HG03025 (cell line): ENCODE data around the gene ATP6V1B1.

ENCODE experiments used
- ATAC-seq: cut with Tn5 transposase; IDR thresholded peaks from one replicate; pipeline ENCODE4 v1.9.1; 2021; ENCODE audit warnings: mild to moderate bottlenecking, moderate library complexity; ENCODE audit not compliant: unreplicated experiment, low FRiP score

Gene ATP6V1B1

DNA sequence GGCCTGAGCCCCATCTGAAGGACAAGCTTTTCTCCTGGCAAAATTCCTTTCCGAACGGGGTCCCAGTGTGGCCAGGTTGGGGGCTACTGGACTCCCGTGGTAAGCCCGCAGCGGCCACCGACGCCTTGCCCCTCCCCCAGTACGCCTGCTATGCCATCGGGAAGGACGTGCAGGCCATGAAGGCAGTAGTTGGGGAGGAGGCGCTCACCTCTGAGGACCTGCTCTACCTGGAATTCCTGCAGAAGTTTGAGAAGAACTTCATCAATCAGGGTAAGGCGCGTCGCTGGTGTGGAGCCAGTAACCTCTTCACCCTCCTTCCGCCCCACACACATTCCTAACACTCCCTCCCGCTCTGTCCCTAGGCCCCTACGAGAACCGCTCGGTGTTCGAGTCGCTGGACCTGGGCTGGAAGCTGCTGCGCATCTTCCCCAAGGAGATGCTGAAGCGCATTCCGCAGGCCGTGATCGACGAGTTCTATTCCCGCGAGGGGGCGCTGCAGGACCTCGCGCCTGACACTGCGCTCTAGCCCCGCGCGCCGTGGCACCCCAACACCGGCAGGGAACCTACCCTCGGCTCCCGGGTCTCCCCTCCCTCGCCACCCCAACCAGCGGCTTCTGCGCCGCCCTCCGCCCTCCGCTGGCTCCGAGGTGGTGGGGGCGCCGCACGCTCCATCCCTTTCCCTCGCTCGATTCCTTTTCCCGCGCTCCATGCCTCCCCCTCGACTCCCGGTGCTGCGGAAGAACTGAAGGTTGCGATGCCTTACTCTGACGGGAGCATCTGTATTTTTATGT is 29.1 kb downstream of the ATP6V1B1 start:
- no peak for ATAC-seq

DNA sequence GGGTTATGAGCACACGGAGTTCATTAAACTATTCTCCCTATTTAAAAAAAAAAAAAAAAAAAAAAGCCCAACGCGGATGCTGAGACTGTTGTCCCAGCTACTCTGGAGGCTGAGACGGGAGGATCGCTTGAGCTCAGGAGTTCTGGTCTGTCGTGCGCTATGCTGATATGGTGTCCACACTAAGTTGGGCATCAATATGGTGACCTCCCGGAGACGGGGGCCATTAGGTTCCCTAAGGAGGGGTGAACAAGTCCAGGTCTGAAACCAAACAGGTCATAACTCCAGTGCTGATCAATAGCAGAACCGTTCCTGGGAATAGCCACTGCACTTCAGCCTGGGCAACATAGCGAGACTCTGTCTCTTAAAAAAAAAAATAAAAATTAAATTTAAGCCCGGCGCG is 29.8 kb downstream of the ATP6V1B1 start:
- ATAC-seq = no peak

GRCh38 chr2:70966681-70967080 is 31.0 kb downstream of the ATP6V1B1 start:
- no peak for ATAC-seq

DNA sequence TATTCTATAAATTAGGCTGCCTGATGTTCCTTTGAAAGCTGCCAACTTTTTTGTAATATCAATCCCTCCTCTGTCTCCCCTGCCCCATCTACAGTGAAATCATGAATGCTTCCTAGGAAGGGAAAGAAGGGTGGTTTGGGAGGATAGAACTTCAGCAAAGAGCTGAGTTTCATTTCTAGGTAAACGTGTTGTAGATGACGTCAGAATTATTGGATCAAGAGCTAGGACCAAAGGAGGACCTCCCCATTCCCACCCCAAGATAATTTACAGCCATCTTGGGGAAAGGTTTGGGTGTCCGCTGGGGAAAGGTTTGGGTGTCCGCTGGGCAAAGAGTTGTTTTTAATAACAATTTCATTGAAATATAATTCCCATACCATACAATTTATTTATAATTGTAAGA is 31.5 kb downstream of the ATP6V1B1 start:
- no peak for ATAC-seq

- ATAC-seq = no peak
These were observed 38.9 kb downstream of the ATP6V1B1 start for GRCh38 chr2:70974592-70974991.

GRCh38 chr2:70975237-70975636 is 39.5 kb downstream of the ATP6V1B1 start:
- no peak for ATAC-seq

DNA sequence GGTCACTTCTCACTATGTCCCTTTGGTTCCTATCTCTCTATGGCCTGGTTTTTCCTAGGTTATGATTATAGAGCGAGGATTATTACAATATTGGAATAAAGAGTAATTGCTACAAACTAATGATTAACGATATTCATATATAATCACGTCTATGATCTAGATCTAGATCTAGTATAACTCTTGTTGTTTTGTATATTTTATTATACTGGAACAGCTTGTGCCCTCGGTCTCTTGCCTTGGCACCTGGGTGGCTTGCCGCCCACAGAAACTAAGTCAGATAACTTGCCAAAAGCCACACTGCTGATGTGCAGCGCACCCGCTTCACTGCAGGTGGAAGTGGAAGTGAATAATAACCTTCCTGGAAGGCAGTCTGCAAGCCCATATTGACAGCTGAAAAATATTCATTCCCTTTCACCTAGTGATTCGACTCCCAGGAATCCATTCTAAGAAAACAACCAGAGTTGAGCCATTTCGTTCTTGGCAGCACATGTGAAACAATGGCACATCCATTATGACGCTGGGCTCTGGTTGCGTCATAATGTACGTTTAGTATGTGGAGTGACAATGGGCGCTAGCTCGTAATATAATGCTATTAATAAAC is 42.0 kb downstream of the ATP6V1B1 start:
- ATAC-seq = no peak

GRCh38 chr2:70978341-70979179 is 42.9 kb downstream of the ATP6V1B1 start, which contains the start of gene ANKRD53:
TSS of gene ANKRD53 (plus strand) at chr2:70978630. CDS start at chr2:70978646, 16 bp downstream.
- ATAC-seq = no peak

- no peak for ATAC-seq
These were observed 43.4 kb downstream of the ATP6V1B1 start for GRCh38 chr2:70979180-70979488.

- ATAC-seq = no peak
These were observed 43.9 kb downstream of the ATP6V1B1 start for GRCh38 chr2:70979626-70980025.

GRCh38 chr2:70981421-70981820 is 45.7 kb downstream of the ATP6V1B1 start:
- ATAC-seq = no peak

DNA sequence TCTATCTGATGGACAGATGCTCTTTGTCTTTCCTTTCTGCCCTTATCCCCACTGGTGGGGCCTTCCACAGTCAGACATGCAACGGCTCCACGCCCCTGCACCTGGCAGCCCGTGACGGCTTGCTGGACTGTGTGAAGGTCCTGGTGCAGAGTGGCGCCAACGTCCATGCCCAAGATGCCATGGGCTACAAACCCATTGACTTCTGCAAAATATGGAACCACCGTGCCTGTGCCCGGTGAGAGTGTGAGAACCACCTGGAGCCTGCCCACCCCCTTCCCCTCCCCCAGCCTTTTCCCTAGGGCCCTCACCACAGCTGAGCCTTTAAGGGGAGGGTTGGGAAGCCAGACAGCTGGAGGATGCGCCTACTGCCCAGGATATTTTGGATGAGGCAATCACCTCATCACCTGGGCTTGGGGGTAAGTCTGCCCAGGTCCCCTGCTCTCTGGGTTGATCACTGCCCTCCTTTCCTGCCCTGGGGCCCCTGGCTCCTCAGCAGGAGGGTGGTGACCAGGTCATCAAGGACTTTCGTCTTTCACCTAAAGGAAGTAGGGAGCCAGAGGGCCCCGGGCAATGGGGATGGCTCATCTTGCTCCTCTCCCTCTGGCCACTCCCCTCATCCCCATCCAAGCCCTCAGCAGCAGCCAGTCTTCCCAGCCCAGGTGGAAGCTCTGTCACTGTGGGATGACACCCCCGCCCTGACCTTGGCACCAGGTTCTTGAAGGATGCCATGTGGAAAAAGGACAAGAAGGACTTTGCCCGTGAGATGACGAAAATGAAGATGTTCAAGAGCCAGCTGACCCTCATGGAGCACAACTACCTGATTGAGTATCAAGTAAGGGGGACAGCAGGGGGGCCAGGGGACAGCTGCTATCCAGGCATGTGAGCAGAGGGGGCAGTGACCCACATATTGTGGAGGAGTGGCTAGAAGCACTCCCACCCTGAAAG is 46.4 kb downstream of the ATP6V1B1 start:
- ATAC-seq = no peak

- ATAC-seq = no peak
These were observed 47.3 kb downstream of the ATP6V1B1 start for GRCh38 chr2:70982971-70983370.

DNA sequence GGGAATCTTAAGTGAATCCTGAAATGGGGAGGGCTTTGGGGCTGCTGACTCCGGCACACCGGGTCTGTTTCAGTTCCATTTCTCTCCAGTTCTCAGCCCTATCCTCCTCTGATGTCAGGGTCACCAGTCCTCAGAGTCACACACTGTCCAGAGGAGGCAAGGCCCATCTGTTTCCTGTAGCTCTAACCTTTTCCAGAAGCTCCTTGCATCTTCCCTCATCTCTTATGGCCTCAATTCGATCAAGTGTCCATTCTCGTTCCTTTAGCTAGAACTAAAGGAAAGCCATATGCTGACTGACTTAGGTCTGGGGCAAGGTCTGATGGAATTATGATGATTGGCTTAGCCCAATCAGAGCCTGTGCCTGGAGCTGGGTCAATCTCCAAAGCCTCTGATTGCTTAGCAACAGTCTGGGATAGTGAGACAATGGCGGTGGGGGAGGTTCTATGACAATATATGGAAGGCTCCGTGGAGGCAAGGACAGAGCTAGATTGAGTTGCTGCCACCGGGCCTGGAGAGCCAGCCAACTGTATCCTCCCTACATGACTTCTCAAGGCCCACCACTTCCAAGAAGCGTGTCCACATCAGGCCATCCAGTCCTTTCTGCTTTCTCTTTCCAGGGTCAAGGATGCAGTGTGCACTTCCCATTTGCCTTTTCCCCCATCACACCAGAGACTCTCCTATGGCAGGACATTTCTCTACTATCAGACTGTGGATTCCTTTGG is 48.0 kb downstream of the ATP6V1B1 start:
- ATAC-seq = no peak

DNA sequence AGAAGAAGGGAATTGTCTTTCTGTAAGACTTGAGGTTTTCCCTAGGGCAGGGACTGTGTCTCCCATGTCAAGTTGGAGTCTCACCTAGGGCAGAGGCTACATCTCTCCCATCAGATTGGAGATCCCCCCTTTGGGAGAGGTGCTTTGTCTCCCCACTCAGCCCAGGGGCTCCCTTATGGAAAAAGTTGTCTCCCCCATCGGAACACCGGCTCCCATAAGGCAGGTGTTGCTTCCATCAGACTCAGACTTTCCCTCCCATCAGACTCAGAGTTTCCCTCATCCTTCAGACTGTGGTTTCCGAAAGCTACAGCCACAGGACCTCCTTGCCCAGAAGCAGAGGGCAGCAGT is 48.5 kb downstream of the ATP6V1B1 start:
- ATAC-seq = no peak

DNA sequence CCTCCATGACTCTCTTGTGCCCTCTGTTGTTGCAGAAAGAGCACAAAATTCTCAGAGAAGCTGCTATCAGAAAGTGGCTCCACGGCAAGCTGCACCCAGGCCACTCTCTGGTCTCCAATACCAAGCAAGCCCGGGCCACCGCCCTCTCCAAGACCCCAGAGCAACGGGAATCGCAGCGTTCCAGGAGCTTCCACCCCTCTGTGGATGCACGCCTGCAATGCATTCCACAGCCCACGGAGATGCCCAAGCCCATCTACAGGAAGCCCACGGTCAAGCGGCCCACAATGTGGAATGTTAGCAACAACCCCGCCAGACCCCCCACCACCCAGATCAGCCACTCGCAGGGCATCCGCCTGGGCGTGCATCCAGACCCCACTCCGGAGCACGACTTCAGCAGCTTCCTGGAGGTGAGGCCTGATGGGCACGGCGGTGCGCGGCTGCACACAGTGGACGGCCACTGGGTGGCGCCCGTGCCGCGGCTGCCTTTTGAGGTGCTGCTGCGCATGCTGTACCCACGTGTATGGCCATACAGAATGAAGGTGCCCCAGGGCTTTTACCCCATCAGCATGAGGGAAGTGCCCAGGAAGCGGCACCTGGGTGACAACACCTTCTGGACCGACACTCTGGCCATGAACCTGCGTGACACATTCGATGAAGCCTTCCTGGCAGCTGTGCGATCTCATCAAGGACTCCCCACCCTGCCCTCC is 49.0 kb downstream of the ATP6V1B1 start:
- peak; percentile 80 for ATAC-seq

DNA sequence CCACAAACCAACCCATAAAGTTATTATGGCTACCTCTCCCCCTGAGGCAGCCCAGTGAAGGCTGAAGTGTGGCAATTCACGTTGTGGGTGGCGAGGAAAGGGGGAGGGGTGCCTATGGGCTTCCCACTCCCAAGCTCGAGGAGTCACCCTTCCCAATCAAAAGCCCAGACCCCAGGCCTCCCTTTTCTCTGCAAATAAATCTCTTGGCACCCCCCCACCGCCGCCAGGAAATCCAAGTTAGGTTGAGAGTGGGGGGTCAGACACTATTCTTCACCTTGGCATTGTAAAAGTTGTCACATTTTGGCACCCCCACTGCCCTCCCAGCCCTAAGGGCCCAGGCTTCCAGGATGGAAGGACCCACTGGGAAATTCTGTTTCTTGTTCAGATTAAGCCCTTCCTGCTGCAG is 49.6 kb downstream of the ATP6V1B1 start:
- ATAC-seq = no peak

- no peak for ATAC-seq
These were observed 50.3 kb downstream of the ATP6V1B1 start for GRCh38 chr2:70985956-70986355.

- no peak for ATAC-seq
These were observed 50.9 kb downstream of the ATP6V1B1 start for GRCh38 chr2:70986499-70987189.
